ENCODE data around the gene SMIM45.
A peak's percentile ranks its signal among the peaks of the same experiment; 100 is the strongest.

SMIM45 gene

GRCh38 chr22:41996826-41997225 is 44.9 kb downstream of the SMIM45 start:
- in situ Hi-C loops (cut with MboI; ENCODE audit: low pct_unique_long_range_greater_than_20kb, low sequenced_read_pairs, unreplicated experiment) = no loop called here
- no peak for DNase-seq (ENCODE audit: low spot score)
- no peak for TF ChIP-seq CTCF (IDR thresholded peaks at IDR 0.05; ENCODE audit: extremely low read depth, insufficient read depth, missing control alignments)

GRCh38 chr22:41998361-41999261 is 46.7 kb downstream of the SMIM45 start, which contains the start of gene WBP2NL:
Gene WBP2NL, plus strand, starts transcription at chr22:41998788. Its CDS starts 31 bp downstream, at chr22:41998819.
- in situ Hi-C loops (cut with MboI; ENCODE audit: low pct_unique_long_range_greater_than_20kb, low sequenced_read_pairs, unreplicated experiment) = no loop called here
- TF ChIP-seq CTCF (IDR thresholded peaks at IDR 0.05; ENCODE audit: extremely low read depth, insufficient read depth, missing control alignments) = no peak
- peak; percentile 96 for DNase-seq (ENCODE audit: low spot score)

- TF ChIP-seq CTCF (IDR thresholded peaks at IDR 0.05; ENCODE audit: extremely low read depth, insufficient read depth, missing control alignments) = no peak
- in situ Hi-C loops (cut with MboI; ENCODE audit: low pct_unique_long_range_greater_than_20kb, low sequenced_read_pairs, unreplicated experiment) = no loop called here
- no peak for DNase-seq (ENCODE audit: low spot score)
Observed at GRCh38 chr22:42000466-42000865, 48.5 kb downstream of the SMIM45 start.

- DNase-seq (ENCODE audit: low spot score) = no peak
- in situ Hi-C loops (cut with MboI; ENCODE audit: low pct_unique_long_range_greater_than_20kb, low sequenced_read_pairs, unreplicated experiment) = no loop called here
- TF ChIP-seq CTCF (IDR thresholded peaks at IDR 0.05; ENCODE audit: extremely low read depth, insufficient read depth, missing control alignments) = no peak
Observed at GRCh38 chr22:42001121-42001520, 49.2 kb downstream of the SMIM45 start.

- TF ChIP-seq CTCF (IDR thresholded peaks at IDR 0.05; ENCODE audit: extremely low read depth, insufficient read depth, missing control alignments) = no peak
- in situ Hi-C loops (cut with MboI; ENCODE audit: low pct_unique_long_range_greater_than_20kb, low sequenced_read_pairs, unreplicated experiment) = no loop called here
- no peak for DNase-seq (ENCODE audit: low spot score)
Observed at GRCh38 chr22:42001706-42002105, 49.8 kb downstream of the SMIM45 start.

- no peak for DNase-seq (ENCODE audit: low spot score)
- in situ Hi-C loops (cut with MboI; ENCODE audit: low pct_unique_long_range_greater_than_20kb, low sequenced_read_pairs, unreplicated experiment) = no loop called here
- no peak for TF ChIP-seq CTCF (IDR thresholded peaks at IDR 0.05; ENCODE audit: extremely low read depth, insufficient read depth, missing control alignments)
Observed at GRCh38 chr22:42007922-42008321, 56.0 kb downstream of the SMIM45 start.

Data from GM13977 (cell line).